Activated CD8-positive, alpha-beta T cell treated with anti-CD3 and anti-CD28 coated beads, Interleukin-2, amount 10 ng/mL, durations not matched to agents 7 days and 5 days (primary cell): Measurements from ENCODE around the gene ACAP1. TPM values are rescaled to one million over a fixed set of nuclear protein-coding genes. Genes with fewer than 3 reads are reported as not detected.

ENCODE experiments used
- ATAC-seq: fragments of 150-1000 bp; cut with Tn5 transposase; one replicate; pipeline ENCODE4 v1.10.0; 2021; ENCODE audit warnings: moderate library complexity
- CTCF ChIA-PET: fragments of 350-600 bp; sonication (Branson Sonifier 250); formaldehyde crosslinking; loops from one replicate; lab custom pipeline; 2021; ENCODE audit warnings: antibody characterized with exemption; lab: Charles Lee
- POLR2A ChIA-PET: fragments of 350-600 bp; sonication (Branson Sonifier 250); formaldehyde crosslinking; loops from one replicate; lab custom pipeline; 2021; ENCODE audit warnings: antibody characterized with exemption; lab: Charles Lee
- DNase-seq: peaks from one replicate; pipeline ENCODE4 v3.0.0-alpha.2; 2020
- H3K27ac Mint-ChIP-seq: one replicate; pipeline ENCODE4 v1.8.0; 2021; ENCODE audit warnings: mild to moderate bottlenecking, mixed read lengths
- H3K27me3 Mint-ChIP-seq: one replicate; pipeline ENCODE4 v1.8.0; 2021; ENCODE audit warnings: low read depth, mixed read lengths
- H3K36me3 Mint-ChIP-seq: one replicate; pipeline ENCODE4 v1.8.0; 2021; ENCODE audit warnings: low read depth, mixed read lengths
- H3K4me1 Mint-ChIP-seq: one replicate; pipeline ENCODE4 v1.8.0; 2021; ENCODE audit warnings: low read depth, mixed read lengths
- H3K4me3 Mint-ChIP-seq: one replicate; pipeline ENCODE4 v1.8.0; 2021; ENCODE audit warnings: mild to moderate bottlenecking, mixed read lengths
- H3K9me3 Mint-ChIP-seq: one replicate; pipeline ENCODE4 v1.8.0; 2022; ENCODE audit warnings: mixed read lengths; ENCODE audit not compliant: insufficient read depth
- total RNA-seq, 2 experiments: library from RNA; stranded (reverse); gene quantifications; one replicate each; pipeline ENCODE4 v1.2.3, GENCODE V29; 2021

Gene ACAP1
- total RNA-seq, 2 experiments from 2014 or later: 573 to 605 TPM

- H3K36me3 Mint-ChIP-seq: no peaks in the 10 kb centered on the region
- ChIA-PET POLR2A (interaction anchor here (0.7 kb wide), 1 partner anchor 106 kb away, joined by 3 read pairs; no protein-coding TSS in a partner anchor), CTCF (interaction anchor here (2.2 kb wide), 1 partner anchor 15 kb away, joined by 10 read pairs; no protein-coding TSS in a partner anchor)
- H3K27me3 Mint-ChIP-seq: peaks cover 2% of the 10 kb centered on the region
- H3K27ac Mint-ChIP-seq: no peak overlapping the region
- H3K4me3 Mint-ChIP-seq: no peak overlapping the region
- DNase-seq (no peak), ATAC-seq (no peak)
- H3K9me3 Mint-ChIP-seq: no peaks in the 10 kb centered on the region
- H3K4me1 Mint-ChIP-seq: no peaks in the 10 kb centered on the region
These were observed 34.5 kb downstream of the ACAP1 start for GRCh38 chr17:7370853-7371252.

GRCh38 chr17:7374353-7374752, 38.0 kb downstream of the ACAP1 start:
- H3K36me3 Mint-ChIP-seq: no peaks in the 10 kb centered on the region
- CTCF ChIA-PET: interaction anchor here (1.0 to 1.6 kb wide), 2 partner anchors 13 to 19 kb away, joined by 3 to 7 read pairs; no protein-coding TSS in a partner anchor
- peaks cover 12% of the 10 kb centered on the region for H3K27me3 Mint-ChIP-seq
- POLR2A ChIA-PET: no interaction called here
- ATAC-seq: no peak
- no peaks in the 10 kb centered on the region for H3K4me1 Mint-ChIP-seq
- H3K4me3 Mint-ChIP-seq: no peak overlapping the region
- H3K9me3 Mint-ChIP-seq: no peaks in the 10 kb centered on the region
- DNase-seq: no peak
- H3K27ac Mint-ChIP-seq: no peak overlapping the region

- peaks cover 39% of the 10 kb centered on the region for H3K27me3 Mint-ChIP-seq
These were observed 42.8 kb downstream of the ACAP1 start for GRCh38 chr17:7379134-7379533.

GRCh38 chr17:7380321-7380720, 44.0 kb downstream of the ACAP1 start:
- H3K4me1 Mint-ChIP-seq: peaks cover 8% of the 10 kb centered on the region
- CTCF ChIA-PET: no interaction called here
- peaks cover 39% of the 10 kb centered on the region for H3K27me3 Mint-ChIP-seq
- no peak for ATAC-seq
- no peak for DNase-seq
- POLR2A ChIA-PET: no interaction called here
- no peaks in the 10 kb centered on the region for H3K9me3 Mint-ChIP-seq
- no peak overlapping the region for H3K4me3 Mint-ChIP-seq
- H3K27ac Mint-ChIP-seq: no peak overlapping the region
- no peaks in the 10 kb centered on the region for H3K36me3 Mint-ChIP-seq

More at GRCh38 chr17:7379134-7379533, 42.8 kb downstream of the ACAP1 start:
- CTCF ChIA-PET: no interaction called here
- H3K36me3 Mint-ChIP-seq: no peaks in the 10 kb centered on the region
- ATAC-seq (no peak), DNase-seq (no peak)
- H3K4me1 Mint-ChIP-seq: peaks cover 2% of the 10 kb centered on the region
- H3K9me3 Mint-ChIP-seq: no peaks in the 10 kb centered on the region
- no peak overlapping the region for H3K27ac Mint-ChIP-seq
- POLR2A ChIA-PET: no interaction called here
- no peak overlapping the region for H3K4me3 Mint-ChIP-seq

- no peak within 1 kb of the TSS for H3K27ac Mint-ChIP-seq
- no peak for DNase-seq
- H3K4me3 Mint-ChIP-seq: no peak within 1 kb of the TSS
- H3K9me3 Mint-ChIP-seq: no peaks in the 10 kb centered on the region
- ATAC-seq: no peak
- H3K36me3 Mint-ChIP-seq: no peaks in the 10 kb centered on the region
- POLR2A ChIA-PET: no interaction called here
- CTCF ChIA-PET: interaction anchor here (1.8 kb wide), 1 partner anchor 179 kb away, joined by 6 read pairs; no protein-coding TSS in a partner anchor
- H3K4me1 Mint-ChIP-seq: peaks cover 8% of the 10 kb centered on the region
- H3K27me3 Mint-ChIP-seq: peaks cover 39% of the 10 kb centered on the region
These were observed 44.7 kb downstream of the ACAP1 start, which contains the start of gene TNK1 for GRCh38 chr17:7380855-7381683. Gene TNK1, plus strand, starts transcription at chr17:7381089. Its CDS starts 1,838 bp downstream, at chr17:7382927.

- no peak for DNase-seq
- no peaks in the 10 kb centered on the region for H3K9me3 Mint-ChIP-seq
- ChIA-PET POLR2A (no interaction called here), CTCF (interaction anchor here (1.1 to 1.8 kb wide), 4 partner anchors 29 to 177 kb away, joined by 3 to 6 read pairs (median 4); no protein-coding TSS in a partner anchor)
- peak overlapping the region; percentile 27 for H3K4me3 Mint-ChIP-seq
- H3K36me3 Mint-ChIP-seq: no peaks in the 10 kb centered on the region
- peaks cover 8% of the 10 kb centered on the region for H3K4me1 Mint-ChIP-seq
- H3K27ac Mint-ChIP-seq: no peak overlapping the region
- ATAC-seq: no peak
- peaks cover 33% of the 10 kb centered on the region for H3K27me3 Mint-ChIP-seq
These were observed 46.6 kb downstream of the ACAP1 start for GRCh38 chr17:7382901-7383300.

- Mint-ChIP-seq H3K36me3 (no peaks in the 10 kb centered on the region), H3K9me3 (no peaks in the 10 kb centered on the region), H3K4me1 (peaks cover 8% of the 10 kb centered on the region), H3K4me3 (no peak overlapping the region), H3K27me3 (peaks cover 33% of the 10 kb centered on the region), H3K27ac (no peak overlapping the region)
- ATAC-seq (no peak), DNase-seq (no peak)
- ChIA-PET CTCF (interaction anchor here (1.3 to 1.9 kb wide), 4 partner anchors 30 to 177 kb away, joined by 3 to 6 read pairs (median 5); no protein-coding TSS in a partner anchor), POLR2A (interaction anchor here (1.0 to 1.5 kb wide), 3 partner anchors 23 to 101 kb away, joined by 3 to 5 read pairs (median 4); partner anchors contain the start of genes FGF11 and POLR2A)
These were observed 47.0 kb downstream of the ACAP1 start for GRCh38 chr17:7383371-7383741.

- ATAC-seq (peak; percentile 98), DNase-seq (peak; percentile 82)
- Mint-ChIP-seq H3K27ac (peak overlapping the region; percentile 87), H3K4me1 (peaks cover 8% of the 10 kb centered on the region), H3K4me3 (peak overlapping the region; percentile 75), H3K36me3 (peaks cover under 1% of the 10 kb centered on the region), H3K27me3 (peaks cover 33% of the 10 kb centered on the region), H3K9me3 (no peaks in the 10 kb centered on the region)
- ChIA-PET CTCF (interaction anchor here (0.8 to 1.9 kb wide), 6 partner anchors 27 to 177 kb away, joined by 3 to 6 read pairs (median 4); no protein-coding TSS in a partner anchor), POLR2A (interaction anchor here (0.6 to 1.5 kb wide), 6 partner anchors 20 to 134 kb away, joined by 3 to 5 read pairs (median 4); partner anchors contain the start of genes FGF11, POLR2A and TMEM256)
These were observed 47.6 kb downstream of the ACAP1 start for GRCh38 chr17:7383742-7384488.

GRCh38 chr17:7384489-7385081, 48.3 kb downstream of the ACAP1 start:
- no peak for ATAC-seq
- no peak for DNase-seq
- H3K4me1 Mint-ChIP-seq: peaks cover 10% of the 10 kb centered on the region
- CTCF ChIA-PET: interaction anchor here (0.8 to 2.0 kb wide), 6 partner anchors 28 to 176 kb away, joined by 3 to 7 read pairs (median 4); no protein-coding TSS in a partner anchor
- peaks cover 27% of the 10 kb centered on the region for H3K27me3 Mint-ChIP-seq
- POLR2A ChIA-PET: interaction anchor here (0.7 to 1.5 kb wide), 5 partner anchors 19 to 135 kb away, joined by 3 to 5 read pairs (median 4); partner anchors contain the start of genes FGF11, POLR2A and TMEM256
- no peaks in the 10 kb centered on the region for H3K9me3 Mint-ChIP-seq
- H3K36me3 Mint-ChIP-seq: peaks cover 7% of the 10 kb centered on the region
- H3K27ac Mint-ChIP-seq: peak overlapping the region; percentile 87
- peak overlapping the region; percentile 75 for H3K4me3 Mint-ChIP-seq

GRCh38 chr17:7388856-7389255, 52.5 kb downstream of the ACAP1 start:
- DNase-seq: no peak
- H3K27ac Mint-ChIP-seq: no peak overlapping the region
- CTCF ChIA-PET: no interaction called here
- ATAC-seq: no peak
- POLR2A ChIA-PET: interaction anchor here (1.1 kb wide), 1 partner anchor 11 kb away, joined by 3 read pairs; no protein-coding TSS in a partner anchor
- H3K9me3 Mint-ChIP-seq: no peaks in the 10 kb centered on the region
- H3K36me3 Mint-ChIP-seq: peaks cover 33% of the 10 kb centered on the region
- H3K4me3 Mint-ChIP-seq: no peak overlapping the region
- H3K27me3 Mint-ChIP-seq: no peaks in the 10 kb centered on the region
- peaks cover 25% of the 10 kb centered on the region for H3K4me1 Mint-ChIP-seq
